AG08395 (cell line): ENCODE results near the gene PRKG1.
"Not testable (repeated sequence)": the region's sequence is repeated elsewhere in the genome, so short reads cannot be mapped to it uniquely, and the experiment has no call there.

Experiments
- DNase-seq: peaks from one replicate; pipeline ENCODE4 v3.0.0; 2012; ENCODE audit warnings: mixed read lengths, low spot score

Gene PRKG1

DNA sequence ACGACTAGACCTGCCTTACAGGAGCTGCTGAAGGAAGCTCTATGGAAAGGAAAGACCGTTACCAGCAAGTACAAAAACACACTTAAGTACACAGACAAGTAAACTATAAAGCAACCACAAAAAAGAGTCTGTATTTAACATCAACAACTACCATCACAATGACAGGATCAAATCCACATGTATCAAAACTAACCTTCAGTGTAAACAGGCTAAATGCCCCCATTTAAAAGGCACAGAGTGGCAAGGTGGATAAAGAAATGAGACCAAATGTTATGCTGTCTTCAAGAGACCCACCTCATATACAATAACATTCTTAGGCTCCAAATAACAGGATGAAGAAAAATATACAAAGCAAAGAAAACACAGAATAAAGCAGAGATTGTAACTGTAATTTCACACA lies 932.8 kb downstream of the PRKG1 start:
- no peak for DNase-seq

DNA sequence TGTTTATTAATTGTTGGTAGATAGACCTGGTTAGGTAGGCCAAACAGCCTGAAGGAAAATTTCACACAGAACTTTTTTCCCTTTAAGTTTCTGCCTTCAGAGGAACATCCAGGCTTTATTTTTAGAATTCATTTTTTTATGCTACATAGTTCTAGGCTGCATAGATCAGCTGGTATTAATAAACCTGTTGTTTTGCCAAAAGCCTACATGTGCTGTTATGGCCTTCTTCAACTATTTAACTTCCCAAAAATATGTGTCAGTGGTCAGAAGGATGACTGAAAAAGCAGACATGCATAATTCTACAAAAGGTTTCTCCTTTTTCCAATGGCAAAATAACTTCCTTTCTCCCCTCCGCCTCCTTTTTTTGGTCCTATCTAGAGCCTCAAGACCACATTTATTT lies 936.8 kb downstream of the PRKG1 start:
- DNase-seq = peak; percentile 11

DNA sequence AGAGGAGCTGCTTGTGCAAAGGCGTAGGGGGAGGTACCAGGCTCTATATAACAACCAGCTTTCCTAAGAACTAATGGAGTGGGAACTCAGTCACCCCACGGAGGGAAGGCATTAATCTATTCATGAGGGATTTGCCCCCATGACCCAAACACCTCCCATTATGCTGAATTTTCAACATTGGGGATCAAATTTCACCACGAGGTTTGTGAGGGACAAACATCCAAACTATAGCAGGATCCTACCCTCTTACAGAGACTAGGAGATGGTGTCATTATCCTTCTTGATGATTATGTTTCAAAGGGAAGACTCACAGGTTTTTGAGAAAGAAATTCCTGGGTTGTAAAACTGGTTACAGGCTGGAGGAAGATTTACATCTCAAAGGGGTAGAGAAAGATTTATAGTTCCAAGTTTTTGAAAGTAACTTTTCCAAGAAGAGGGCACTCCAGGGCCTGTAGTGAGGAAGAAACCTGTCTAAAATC lies 944.8 kb downstream of the PRKG1 start:
- no peak for DNase-seq

DNA sequence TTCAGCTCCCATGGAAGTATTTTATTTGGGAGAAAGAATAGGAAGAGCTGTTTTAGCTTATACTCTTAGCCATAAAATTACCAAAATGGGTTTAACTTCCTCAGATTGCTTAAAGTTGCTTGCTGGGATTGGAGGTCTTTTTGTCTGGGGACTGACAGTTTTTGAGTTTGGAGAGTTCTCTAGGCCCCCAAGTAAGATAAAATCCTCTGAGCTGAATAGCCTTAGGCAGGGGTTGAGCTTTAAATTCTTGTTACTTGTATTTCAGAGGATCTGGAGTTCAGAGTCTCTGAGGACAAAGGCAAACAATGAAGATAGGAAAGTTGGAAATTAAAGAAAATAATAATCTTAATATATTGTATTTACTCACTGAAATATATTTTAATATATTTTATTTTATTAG lies 945.4 kb downstream of the PRKG1 start:
- DNase-seq = no peak

DNA sequence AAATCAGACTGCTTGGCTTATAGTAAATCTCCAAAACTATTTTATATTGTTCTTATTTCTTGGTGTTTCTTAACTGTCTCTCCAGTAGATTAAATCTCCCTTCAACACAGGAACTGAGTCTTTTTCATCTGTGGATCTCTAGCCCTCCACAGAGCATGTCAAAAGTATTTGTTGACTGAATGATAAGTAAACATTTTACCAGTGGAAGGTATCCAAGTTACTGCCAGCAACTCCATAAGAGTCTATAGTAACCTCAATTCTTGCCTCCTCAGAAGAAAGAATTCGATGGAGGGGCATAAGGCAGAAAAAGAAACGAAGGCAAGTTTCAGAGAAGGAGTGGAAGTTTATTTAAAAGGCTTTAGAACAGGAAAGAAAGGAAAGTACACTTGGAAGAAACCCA lies 945.9 kb downstream of the PRKG1 start:
- DNase-seq = no peak

DNA sequence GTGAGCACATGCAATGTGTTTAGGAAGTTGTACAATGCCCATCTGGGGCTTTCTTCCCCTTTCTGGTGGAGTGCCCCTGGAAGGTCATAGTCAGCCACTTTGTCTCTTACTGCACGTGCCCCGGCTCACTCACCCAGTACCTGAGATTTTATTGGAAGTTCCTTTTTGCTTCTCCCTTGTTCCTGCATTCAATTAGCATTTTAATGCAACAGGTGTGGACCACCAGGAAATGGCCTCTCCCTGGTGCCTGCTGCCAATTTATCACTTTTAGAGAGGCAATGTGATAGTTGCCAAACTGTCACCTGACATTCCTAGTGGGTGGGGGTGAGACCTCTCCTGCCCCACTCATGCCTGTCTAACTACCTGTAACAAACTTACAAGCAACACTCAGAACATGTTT lies 946.4 kb downstream of the PRKG1 start:
- no peak for DNase-seq

DNA sequence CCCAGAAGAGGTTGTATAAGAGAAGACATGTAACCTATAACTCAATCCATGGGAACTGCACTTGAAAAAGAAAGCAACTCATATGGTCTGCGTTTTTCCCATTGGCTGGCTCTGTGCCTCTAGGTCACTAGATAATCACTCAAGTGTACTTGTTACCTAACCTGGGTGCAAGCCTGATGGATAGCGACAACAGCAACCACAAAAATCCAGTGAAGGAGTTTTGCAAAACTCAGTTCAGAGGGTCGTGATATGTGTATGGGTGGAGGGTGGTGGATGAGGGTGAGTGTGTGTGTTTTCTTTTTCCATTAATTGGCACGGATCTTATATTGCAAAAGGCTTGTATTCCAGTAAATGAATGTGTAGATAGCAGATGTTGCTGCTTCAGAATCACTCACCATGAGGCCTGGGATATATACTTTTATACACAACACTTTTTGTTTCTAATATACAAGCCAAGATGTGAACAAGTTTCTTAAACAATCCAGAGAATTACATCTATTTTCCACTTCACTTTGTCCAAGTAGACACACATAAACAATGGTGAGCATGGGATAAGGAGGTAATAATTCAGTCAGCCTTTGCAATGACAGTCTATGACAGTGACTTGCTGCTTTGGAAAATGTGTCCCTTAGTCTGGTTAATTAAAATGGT lies 952.9 kb downstream of the PRKG1 start:
- no peak for DNase-seq

DNA sequence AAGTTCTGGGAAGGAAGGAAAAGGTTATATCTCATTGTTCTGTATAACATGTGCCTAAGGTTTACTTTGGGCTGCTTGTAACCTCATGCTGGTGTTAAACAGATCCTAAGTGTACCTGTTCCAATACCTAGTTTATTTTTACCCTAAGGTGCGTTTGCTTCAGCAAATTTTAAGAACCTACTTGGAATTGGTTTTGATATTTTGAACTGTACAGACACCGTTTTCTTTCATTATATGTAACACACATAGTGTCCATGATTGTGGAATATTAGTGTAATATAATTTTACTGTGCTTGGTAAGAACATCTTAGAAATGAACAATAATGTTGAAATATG lies 954.2 kb downstream of the PRKG1 start:
- no peak for DNase-seq

DNA sequence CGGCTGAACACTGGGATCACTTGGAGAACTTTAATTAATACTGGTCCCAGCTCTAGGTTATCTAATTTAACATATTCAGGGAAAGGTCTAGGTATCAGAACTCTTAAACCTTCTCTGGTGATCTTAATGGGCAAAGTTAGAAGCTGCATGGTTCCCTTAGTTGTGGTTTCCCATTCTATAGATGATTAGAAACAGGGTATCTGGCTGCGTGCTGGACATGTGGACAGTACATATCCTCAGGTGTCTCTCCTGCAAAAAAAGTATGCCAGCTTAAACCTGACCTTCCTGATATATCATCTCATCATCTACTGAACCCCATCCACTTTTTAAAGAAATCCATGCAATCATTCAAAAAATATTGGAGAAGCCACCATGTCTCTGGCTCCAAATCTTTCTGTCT lies 955.3 kb downstream of the PRKG1 start:
- DNase-seq = no peak

DNA sequence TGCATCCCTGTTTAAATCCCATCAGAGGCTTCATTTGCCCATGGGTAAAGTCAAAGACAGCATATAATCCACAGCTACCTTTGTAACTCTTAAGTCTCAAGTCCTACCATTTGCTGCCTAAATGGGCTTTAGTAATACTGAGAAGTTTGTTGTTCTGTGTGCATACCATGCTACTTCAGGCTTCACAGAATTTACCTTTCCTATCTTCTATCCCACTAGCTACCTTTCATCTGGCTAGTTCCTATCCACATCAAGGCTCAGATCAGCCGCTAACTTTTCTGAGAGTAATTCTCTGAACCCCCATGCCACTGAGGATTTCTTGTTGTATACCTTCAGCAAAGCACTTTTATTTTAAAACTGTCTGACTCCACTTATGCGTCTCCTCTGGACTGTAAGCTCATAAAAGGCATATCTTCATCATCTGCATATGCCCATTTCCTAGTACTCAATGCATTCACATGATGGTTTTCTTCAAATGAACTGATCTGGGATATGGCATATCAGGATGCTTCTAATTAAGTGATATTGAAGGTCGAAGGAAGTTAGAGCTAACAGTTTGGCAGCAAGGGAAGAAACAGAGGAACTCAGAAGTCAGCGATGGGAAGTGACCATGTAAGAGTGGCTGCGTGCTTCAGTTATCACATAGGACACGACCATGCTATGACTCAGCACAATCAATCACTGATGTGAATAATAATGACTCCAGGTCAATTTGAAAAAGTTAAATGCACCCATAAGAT lies 955.9 kb downstream of the PRKG1 start:
- no peak for DNase-seq

DNA sequence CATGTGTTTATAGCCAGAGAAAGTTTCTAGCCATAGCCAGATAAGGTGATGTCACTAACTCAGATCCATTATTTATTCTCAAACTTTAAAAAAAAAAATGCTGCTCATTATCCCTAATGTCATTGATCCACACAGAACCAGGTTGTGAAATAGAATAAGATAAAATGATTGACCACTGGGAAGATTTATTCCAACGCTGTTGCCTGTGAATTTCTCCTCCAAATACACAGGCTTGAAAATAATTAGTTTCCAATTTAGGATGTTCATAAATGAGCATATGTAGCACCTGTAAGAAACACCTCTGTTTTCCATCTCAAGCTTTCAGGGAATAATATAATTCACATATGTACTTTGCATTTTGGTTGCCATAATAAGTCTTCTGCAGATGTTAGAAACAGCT lies 956.7 kb downstream of the PRKG1 start:
- no peak for DNase-seq

DNA sequence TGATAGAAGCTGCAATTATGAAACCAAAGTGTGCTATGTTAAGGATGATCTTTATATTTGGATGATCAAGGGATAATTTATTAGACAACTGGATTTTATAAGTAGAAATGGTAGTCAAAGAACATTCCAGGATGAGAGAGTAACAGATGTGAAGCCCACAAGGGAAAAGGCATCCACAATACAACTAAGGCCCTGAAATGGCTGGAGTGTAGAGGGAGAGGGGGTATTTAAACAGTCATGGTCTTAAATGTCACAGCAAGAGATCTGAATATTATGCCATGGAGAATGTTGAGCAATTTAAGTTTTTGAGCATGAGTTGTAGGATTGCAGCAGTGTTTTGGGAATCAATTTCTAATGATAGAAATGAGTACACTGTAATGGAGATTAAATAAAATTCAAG lies 957.5 kb downstream of the PRKG1 start:
- no peak for DNase-seq

DNA sequence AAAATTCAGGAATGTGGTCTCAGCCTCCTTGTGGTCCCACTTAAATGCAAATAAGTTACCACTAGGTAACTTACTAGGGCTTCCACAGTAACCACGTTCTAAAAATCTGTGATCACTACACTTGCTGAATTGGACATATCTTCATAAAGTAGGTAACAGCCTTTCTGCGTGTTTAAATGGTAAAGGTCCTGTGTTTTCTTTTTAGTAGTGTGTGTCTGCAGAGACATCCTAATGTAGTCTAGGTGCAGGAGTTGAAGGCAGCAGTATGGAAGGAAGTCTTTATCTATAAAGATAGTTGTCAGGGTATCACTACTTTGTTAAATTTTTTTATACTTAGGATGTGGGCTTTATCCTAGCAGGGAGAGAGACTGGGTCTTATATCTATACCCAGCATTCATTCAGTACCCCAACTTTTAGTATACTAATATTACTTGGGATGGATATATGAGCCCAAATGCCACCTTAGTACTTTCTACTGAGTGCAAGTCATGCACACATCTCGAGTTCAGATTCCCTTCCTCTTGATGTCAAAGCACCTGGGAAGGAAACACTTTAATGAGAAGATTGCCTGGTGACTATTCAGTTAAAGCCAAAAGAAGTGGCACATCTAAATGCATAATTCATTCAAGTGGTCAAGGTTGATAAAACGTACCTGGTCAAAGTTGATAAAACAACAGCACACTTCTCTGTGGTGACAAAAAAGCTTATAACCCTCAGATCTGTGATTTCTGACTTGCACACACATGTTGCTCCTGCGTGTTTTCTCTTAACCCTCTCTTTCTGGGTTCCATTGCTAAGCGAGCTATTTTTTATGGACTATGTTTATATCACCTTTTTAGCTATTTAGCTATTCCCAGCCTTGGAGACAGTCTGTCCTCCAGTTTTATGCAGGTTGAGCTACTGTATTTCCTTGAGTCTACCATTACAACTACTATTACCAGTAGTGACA lies 958.7 kb downstream of the PRKG1 start:
- no peak for DNase-seq

DNA sequence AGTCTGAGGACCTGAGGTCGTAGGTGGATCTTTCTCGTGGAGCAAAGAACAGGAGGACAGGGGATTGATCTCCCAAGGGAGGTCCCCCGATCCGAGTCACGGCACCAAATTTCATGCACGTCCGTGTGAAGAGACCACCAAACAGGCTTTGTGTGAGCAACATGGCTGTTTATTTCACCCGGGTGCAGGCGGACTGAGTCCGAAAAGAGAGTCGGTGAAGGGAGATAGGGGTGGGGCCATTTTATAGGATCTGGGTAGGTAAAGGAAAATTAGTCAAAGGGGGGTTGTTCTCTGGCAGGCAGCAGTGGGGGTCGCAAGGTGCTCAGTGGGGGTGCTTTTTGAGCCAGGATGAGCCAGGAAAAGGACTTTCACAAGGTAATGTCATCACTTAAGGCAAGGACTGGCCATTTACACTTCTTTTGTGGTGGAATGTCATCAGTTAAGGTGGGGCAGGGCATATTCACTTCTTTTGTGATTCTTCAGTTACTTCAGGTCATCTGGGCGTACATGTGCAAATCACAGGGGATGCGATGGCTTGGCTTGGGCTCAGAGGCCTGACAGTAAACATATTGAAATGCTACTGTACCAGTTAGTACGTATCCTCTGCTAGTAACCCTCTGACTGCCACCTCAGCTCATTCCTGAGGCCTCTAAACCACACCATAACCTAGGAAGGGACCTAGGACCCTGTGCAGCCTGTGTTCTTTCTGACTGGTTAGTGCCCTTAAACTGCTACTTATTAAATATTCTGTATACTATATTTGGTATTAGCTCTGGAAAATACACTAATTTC lies 964.9 kb downstream of the PRKG1 start:
- not testable (repeated sequence) for DNase-seq

DNA sequence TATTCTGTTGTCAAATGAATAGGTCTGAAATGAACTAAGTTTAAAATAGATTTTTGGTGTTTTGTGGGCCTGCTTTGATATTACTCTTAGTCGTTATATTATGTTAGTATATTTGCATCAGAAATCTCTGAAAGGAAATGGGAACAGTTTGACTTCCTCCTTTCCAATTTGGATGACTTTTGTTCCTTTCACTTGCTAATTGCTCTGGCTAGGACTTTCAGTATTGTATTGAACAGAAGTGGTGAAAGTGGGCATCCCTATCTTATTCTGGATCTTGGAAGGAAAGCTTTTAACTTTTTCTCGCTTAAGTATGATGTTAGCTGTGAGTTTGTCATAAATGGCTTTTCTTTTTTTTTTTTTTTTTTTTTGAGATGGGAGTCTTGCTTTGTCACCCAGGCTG lies 966.2 kb downstream of the PRKG1 start:
- no peak for DNase-seq

DNA sequence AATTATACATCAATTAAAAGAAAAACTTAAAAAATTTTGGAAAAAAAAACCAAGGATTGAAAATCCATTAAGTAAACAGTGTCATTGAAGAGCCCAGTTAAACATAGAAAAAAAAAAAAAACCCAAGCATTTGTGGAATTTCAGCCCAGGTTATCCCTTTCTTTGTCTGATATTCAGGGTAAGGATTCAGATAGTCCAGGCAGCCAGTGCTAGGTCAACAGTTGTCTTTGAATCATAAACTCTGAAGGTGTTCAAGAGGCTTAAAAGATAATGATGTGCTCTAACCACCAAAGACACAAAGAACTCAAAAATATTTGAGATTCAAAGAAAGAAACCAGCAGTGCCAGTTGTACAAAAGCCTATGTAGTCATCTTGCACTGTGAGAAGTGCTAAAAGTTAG lies 969.5 kb downstream of the PRKG1 start:
- DNase-seq = no peak

DNA sequence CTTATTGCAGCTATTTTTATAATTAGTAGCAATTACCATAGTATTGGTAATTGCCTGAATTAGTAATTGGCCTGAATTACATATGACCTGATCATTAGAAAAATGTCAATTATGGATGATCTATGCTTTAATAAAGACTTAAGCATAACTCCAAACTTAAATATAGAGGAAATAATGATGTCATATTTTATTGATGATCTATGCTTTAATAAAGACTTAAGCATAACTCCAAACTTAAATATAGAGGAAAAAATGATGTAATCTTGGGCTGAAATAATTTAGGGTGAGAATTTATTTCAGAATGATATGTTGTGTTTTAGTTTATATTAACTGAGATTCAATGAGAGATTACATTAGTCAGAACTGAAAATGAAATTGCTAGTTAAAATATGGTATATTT lies 973.8 kb downstream of the PRKG1 start:
- DNase-seq = no peak

DNA sequence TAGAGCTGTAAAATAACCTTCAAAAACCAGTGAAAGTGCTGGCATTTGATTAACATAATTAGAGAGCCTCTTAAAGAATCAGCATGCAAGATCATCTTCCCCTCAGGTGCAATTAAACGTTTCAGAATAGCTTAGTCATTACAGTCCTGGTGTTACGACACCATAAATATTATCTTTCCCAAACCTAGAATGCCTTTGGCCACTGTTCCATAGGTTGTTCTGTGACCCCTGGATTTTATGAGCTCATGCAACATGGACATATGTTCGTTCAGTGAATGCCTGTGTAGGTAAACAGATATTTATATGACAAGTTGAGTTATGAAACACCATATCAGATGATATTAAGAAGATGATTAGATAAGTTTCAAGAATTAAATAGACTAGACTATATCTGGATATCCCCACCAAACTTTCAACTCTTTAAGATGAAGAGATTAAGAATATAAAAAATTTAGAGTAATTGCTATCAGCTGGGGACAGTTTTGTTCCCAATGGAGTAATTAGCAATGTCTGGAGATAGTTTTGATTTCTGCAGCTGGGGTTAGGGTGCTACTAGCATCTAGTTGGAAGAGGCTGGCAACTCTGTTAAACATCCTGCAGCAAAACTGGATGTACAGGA lies 976.3 kb downstream of the PRKG1 start:
- no peak for DNase-seq

DNA sequence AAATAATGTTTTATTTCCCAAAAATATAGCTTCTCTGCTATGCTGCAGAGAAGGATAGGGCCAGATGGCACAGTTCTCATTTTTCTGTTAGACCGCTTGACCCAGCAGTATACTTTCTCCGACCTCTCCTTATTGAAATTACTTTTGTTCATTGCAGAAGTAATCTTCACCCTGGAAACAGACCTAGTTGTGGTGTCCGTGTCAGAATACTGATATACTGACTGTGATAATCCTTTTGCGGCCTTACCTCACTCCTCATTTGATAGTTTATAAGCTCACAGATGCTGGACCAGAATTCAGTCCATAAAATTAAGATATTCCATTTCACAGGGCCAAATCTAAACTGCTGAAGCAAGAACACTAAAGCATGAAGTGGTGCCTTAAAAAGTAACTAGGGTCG lies 979.2 kb downstream of the PRKG1 start:
- DNase-seq = no peak

DNA sequence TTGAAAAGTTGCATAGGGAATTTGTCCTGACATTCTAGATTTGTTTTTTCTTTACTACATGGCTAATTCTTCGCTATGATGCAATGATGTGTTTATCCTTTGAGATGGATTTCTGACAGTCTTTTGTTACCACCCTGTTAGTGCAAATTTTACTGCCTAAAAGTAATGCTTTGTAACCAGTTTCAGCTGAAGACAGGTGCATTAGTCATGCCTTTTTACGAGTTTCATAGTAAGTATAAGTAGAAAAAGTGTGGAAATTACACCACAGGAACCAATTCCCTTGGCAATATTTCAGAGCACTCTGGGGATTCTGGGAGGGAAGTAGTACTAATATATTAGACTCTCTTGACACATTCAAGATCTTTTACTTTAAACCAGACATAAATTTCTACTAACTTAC lies 982.0 kb downstream of the PRKG1 start:
- no peak for DNase-seq

DNA sequence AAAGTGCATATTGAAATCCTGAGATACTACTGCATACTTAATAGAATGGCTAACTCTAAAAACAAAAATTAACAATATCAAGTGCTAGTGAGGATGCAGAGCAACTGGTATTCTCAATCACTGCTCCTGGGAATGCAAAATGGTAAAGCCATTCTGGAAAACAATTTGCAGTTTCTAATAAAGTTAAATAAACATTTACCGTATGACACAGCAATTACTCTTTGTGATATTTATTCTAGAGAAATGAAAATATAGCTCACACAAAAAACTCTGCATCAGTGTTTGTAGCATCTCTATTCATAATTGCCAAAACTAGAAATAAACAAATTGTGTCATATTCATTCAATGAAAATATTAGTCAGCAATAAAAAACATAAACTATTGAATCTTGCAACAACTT lies 984.8 kb downstream of the PRKG1 start:
- DNase-seq = no peak

DNA sequence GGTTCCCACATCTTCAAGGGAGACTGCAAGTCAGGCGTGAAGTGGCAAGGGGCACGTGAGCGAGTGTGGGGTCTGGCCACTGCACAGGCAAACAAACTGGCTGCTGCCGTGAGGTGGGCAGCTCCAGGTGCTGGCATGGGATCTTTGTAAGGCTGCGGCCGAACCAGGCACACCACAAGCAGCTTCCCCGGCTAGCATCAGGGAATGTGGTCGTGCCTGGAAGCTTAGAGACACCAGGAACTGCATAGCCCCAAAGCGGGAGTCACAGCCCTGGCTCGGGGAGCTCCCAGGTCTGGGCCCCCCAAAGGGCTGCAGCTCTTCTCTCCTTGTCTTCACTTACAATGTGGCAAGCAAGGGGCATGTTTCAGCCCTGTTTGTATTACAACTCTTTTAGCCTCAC lies 988.9 kb downstream of the PRKG1 start:
- DNase-seq = no peak
